IMR-90 (cell line): Measurements from ENCODE around the gene BANP. TPM values are rescaled to one million over a fixed set of nuclear protein-coding genes. Genes with fewer than 3 reads are reported as not detected.

ENCODE experiments used
- ATAC-seq: fragments of 200-7000 bp; cut with Tn5 transposase; 2 replicates; pipeline ENCODE4 v1.9.1; 2020; ENCODE audit warnings: low read depth, mild to moderate bottlenecking, moderate library complexity
- BruUV-seq: library from RNA; stranded (reverse); fragments of 400-500 nt; replicated peaks from 2 replicates; lab custom pipeline; 2021; lab: Mats Ljungman, UMichigan
- CTCF ChIA-PET: fragments of 300-600 bp; formaldehyde crosslinking; extraction: SDS; loops from one replicate; lab custom pipeline; 2021; ENCODE audit warnings: antibody characterized with exemption; lab: Yijun Ruan, JAX
- POLR2A ChIA-PET: fragments of 300-600 bp; sonication (Branson Sonifier 250); formaldehyde crosslinking; loops from one replicate; lab custom pipeline; 2022; ENCODE audit warnings: antibody characterized with exemption; ENCODE audit not compliant: unreplicated experiment; lab: Charles Lee
- DNase-seq: peaks from one replicate; pipeline ENCODE4 v3.0.0; 2013
- H2AFZ ChIP-seq: replicated peaks from 2 replicates; pipeline ENCODE3; 2013; ENCODE audit warnings: low read length, mild to moderate bottlenecking; ENCODE audit not compliant: poor library complexity
- H2AK5ac ChIP-seq: 2 replicates; pipeline ENCODE4 v1.6.1; 2013; ENCODE audit warnings: low read depth, low read length, inconsistent platforms
- H2AK9ac ChIP-seq: replicated peaks from 2 replicates; pipeline ENCODE3; 2013; ENCODE audit warnings: mild to moderate bottlenecking, low read depth, low read length, moderate library complexity; ENCODE audit not compliant: poor library complexity
- H2BK120ac ChIP-seq: 2 replicates; pipeline ENCODE4 v1.6.1; 2013; ENCODE audit warnings: low read depth, low read length, inconsistent platforms
- H2BK15ac ChIP-seq: 3 replicates; pipeline ENCODE4 v1.6.1; 2013; ENCODE audit warnings: low read depth, low read length, inconsistent platforms
- H2BK20ac ChIP-seq: 2 replicates; pipeline ENCODE4 v1.6.1; 2013; ENCODE audit warnings: low read depth, mild to moderate bottlenecking, inconsistent platforms, low read length, moderate library complexity
- H2BK5ac ChIP-seq: 2 replicates; pipeline ENCODE4 v1.6.1; 2013; ENCODE audit warnings: mild to moderate bottlenecking, low read depth, low read length, inconsistent platforms; ENCODE audit not compliant: poor library complexity, severe bottlenecking
- H3K14ac ChIP-seq: replicated peaks from 2 replicates; pipeline ENCODE4 v1.6.1; 2013; ENCODE audit warnings: low read depth, low read length, inconsistent platforms
- H3K18ac ChIP-seq: 2 replicates; pipeline ENCODE4 v1.6.1; 2013; ENCODE audit warnings: low read depth, low read length, control low read depth
- H3K23ac ChIP-seq: 2 replicates; pipeline ENCODE4 v1.6.1; 2013; ENCODE audit warnings: low read depth, low read length, inconsistent platforms
- H3K27ac ChIP-seq: 2 replicates; pipeline ENCODE4 v1.5.1; 2013; ENCODE audit warnings: mild to moderate bottlenecking, control low read depth, low read length; ENCODE audit not compliant: insufficient read depth
- H3K27me3 ChIP-seq: 2 replicates; pipeline ENCODE4 v1.6.1; 2013; ENCODE audit warnings: low read length; ENCODE audit not compliant: control insufficient read depth, insufficient read depth
- H3K36me3 ChIP-seq: 2 replicates; pipeline ENCODE4 v1.6.1; 2013; ENCODE audit warnings: low read length, mixed read lengths; ENCODE audit not compliant: control insufficient read depth, insufficient read depth
- H3K4ac ChIP-seq: 2 replicates; pipeline ENCODE4 v1.6.1; 2013; ENCODE audit warnings: low read depth, low read length, inconsistent platforms
- H3K4me1 ChIP-seq: 2 replicates; pipeline ENCODE4 v1.6.1; 2013; ENCODE audit warnings: low read length, mixed read lengths; ENCODE audit not compliant: control insufficient read depth, insufficient read depth
- H3K4me2 ChIP-seq: 2 replicates; pipeline ENCODE4 v1.6.1; 2013; ENCODE audit warnings: low read depth, mild to moderate bottlenecking, control low read depth, low read length, moderate library complexity
- H3K4me3 ChIP-seq: 2 replicates; pipeline ENCODE4 v1.5.1; 2013; ENCODE audit warnings: low read depth, mild to moderate bottlenecking, control low read depth, low read length, moderate library complexity; ENCODE audit not compliant: insufficient read depth
- H3K56ac ChIP-seq: 2 replicates; pipeline ENCODE4 v1.6.1; 2013; ENCODE audit warnings: low read length, inconsistent platforms; ENCODE audit not compliant: insufficient read depth; ENCODE audit errors: extremely low read depth
- H3K79me1 ChIP-seq, 2 experiments: 2 replicates each; pipeline ENCODE4 v1.6.1; 2013; ENCODE audit warnings: low read length in 2 of 2, inconsistent platforms in 1 of 2, low read depth in 1 of 2
- H3K9ac ChIP-seq: 2 replicates; pipeline ENCODE4 v1.6.1; 2013; ENCODE audit warnings: low read depth, low read length, control low read depth
- H3K9me1 ChIP-seq: 2 replicates; pipeline ENCODE4 v1.6.1; 2013; ENCODE audit warnings: low read length, inconsistent platforms; ENCODE audit not compliant: insufficient read depth
- H3K9me3 ChIP-seq: 2 replicates; pipeline ENCODE4 v1.6.1; 2013; ENCODE audit warnings: low read length; ENCODE audit not compliant: control insufficient read depth, insufficient read depth
- H4K20me1 ChIP-seq: 2 replicates; pipeline ENCODE4 v1.6.1; 2013; ENCODE audit warnings: low read length, inconsistent platforms; ENCODE audit not compliant: insufficient read depth
- H4K5ac ChIP-seq: 2 replicates; pipeline ENCODE4 v1.6.1; 2013; ENCODE audit warnings: mild to moderate bottlenecking, low read depth, low read length, control low read depth
- H4K8ac ChIP-seq, 2 experiments: 2 replicates each; pipeline ENCODE4 v1.6.1; 2013; ENCODE audit warnings: low read depth in 2 of 2, low read length in 2 of 2, control low read depth in 1 of 2, inconsistent platforms in 1 of 2
- H4K91ac ChIP-seq: 2 replicates; pipeline ENCODE4 v1.6.1; 2013; ENCODE audit warnings: low read depth, low read length, inconsistent platforms; ENCODE audit not compliant: insufficient read depth
- BHLHE40 ChIP-seq: fragments of 150-350 bp; IDR thresholded peaks from 2 replicates; pipeline ENCODE4 v1.6.1; 2016; ENCODE audit warnings: mild to moderate bottlenecking, low read depth, low read length
- CEBPB ChIP-seq: IDR thresholded peaks from 2 replicates; pipeline ENCODE4 v1.6.1; 2012; ENCODE audit warnings: low read depth, low read length, improper control_type of control experiment
- CHD1 ChIP-seq: IDR thresholded peaks from 2 replicates; pipeline ENCODE4 v1.6.1; 2012; ENCODE audit warnings: low read depth, low read length, improper control_type of control experiment
- FOS ChIP-seq: fragments of 150-350 bp; IDR thresholded peaks from 2 replicates; pipeline ENCODE4 v1.6.1; 2016; ENCODE audit warnings: low read depth, low read length
- MAZ ChIP-seq: IDR thresholded peaks from 2 replicates; pipeline ENCODE4 v1.6.1; 2012; ENCODE audit warnings: low read depth, mild to moderate bottlenecking, low read length, improper control_type of control experiment, moderate library complexity, borderline replicate concordance
- MXI1 ChIP-seq: IDR thresholded peaks from 2 replicates; pipeline ENCODE4 v1.6.1; 2012; ENCODE audit warnings: low read depth, mild to moderate bottlenecking, low read length, moderate library complexity, borderline replicate concordance
- NFE2L2 ChIP-seq: fragments of 150-350 bp; IDR thresholded peaks from 2 replicates; pipeline ENCODE4 v1.6.1; 2016; ENCODE audit warnings: low read depth, mild to moderate bottlenecking, low read length
- POLR2A ChIP-seq: IDR thresholded peaks from 2 replicates; pipeline ENCODE4 v1.6.1; 2012; ENCODE audit warnings: mild to moderate bottlenecking, low read depth, low read length
- RAD21 ChIP-seq: IDR thresholded peaks from 2 replicates; pipeline ENCODE4 v1.6.1; 2012; ENCODE audit warnings: low read length, improper control_type of control experiment
- RCOR1 ChIP-seq: IDR thresholded peaks from 2 replicates; pipeline ENCODE4 v1.6.1; 2012; ENCODE audit warnings: mild to moderate bottlenecking, low read length, improper control_type of control experiment; ENCODE audit not compliant: insufficient replicate concordance
- RFX5 ChIP-seq: IDR thresholded peaks from 2 replicates; pipeline ENCODE4 v1.8.0; 2012; ENCODE audit warnings: low read depth, mild to moderate bottlenecking, low read length, moderate library complexity
- SMC3 ChIP-seq: fragments of 150-350 bp; IDR thresholded peaks from 2 replicates; pipeline ENCODE4 v1.6.1; 2016; ENCODE audit warnings: low read depth, mild to moderate bottlenecking, antibody characterized with exemption, low read length, moderate library complexity
- USF2 ChIP-seq: fragments of 150-350 bp; IDR thresholded peaks from 2 replicates; pipeline ENCODE4 v1.6.1; 2017; ENCODE audit warnings: mild to moderate bottlenecking, antibody characterized with exemption, low read length, low read depth
- WGBS, 2 experiments: methylation state at CpG; one replicate each; pipeline versions ENCODE4 v1.1.5 to v1.1.7; 2013; ENCODE audit warnings: missing lambda C conversion rate in 2 of 2; ENCODE audit not compliant: insufficient read length in 1 of 2; ENCODE audit errors: extremely low coverage in 2 of 2; 5-methylcytosine and 5-hydroxymethylcytosine counted together
- dilution Hi-C: fragments of 300-500 bp; cut with HindIII; formaldehyde crosslinking; loops from one replicate; pipeline ENCODE4 v1.14.3; 2018; ENCODE audit warnings: low sequenced_read_pairs; ENCODE audit not compliant: unreplicated experiment
- in situ Hi-C: fragments of 300-500 bp; cut with MboI; formaldehyde crosslinking; loops from 3 replicates; pipeline ENCODE4 v1.14.3; 2019; ENCODE audit warnings: low sequenced_read_pairs, inconsistent platforms, mixed read lengths
- intact Hi-C: fragments of 100-400 bp; cut with micrococcal nuclease; formaldehyde crosslinking; loops from 2 replicates; pipeline ENCODE4 v1.10.0; 2022
- polyA plus RNA-seq, 3 experiments: library from polyadenylated mRNA; depleted of rRNA; stranded (reverse); fragments of >200 nt; gene quantifications; 2 replicates each; pipeline ENCODE4 v1.2.3, GENCODE V29; 2012; ENCODE audit warnings: low replicate concordance in 1 of 3
- total RNA-seq: library from RNA; depleted of rRNA; stranded (reverse); fragments of >200 nt; gene quantifications from 2 replicates; pipeline ENCODE4 v1.2.3, GENCODE V29; 2012
- TF ChIP-seq, protein P1 (sequence below): fragments of 150-350 bp; IDR thresholded peaks from 2 replicates; pipeline ENCODE4 v1.6.1; 2016; ENCODE audit warnings: low read depth, mild to moderate bottlenecking, low read length, moderate library complexity, borderline replicate concordance
- TF ChIP-seq, protein P2 (sequence below): conservative IDR thresholded peaks from 2 replicates; pipeline ENCODE4 v1.5.1; 2012; ENCODE audit warnings: mild to moderate bottlenecking, low read depth, low read length, improper control_type of control experiment

BANP gene
- total and polyA plus RNA-seq, 2 of the 4 experiments (the other 2 are of a cell fraction): 17.4 to 17.9 TPM

GRCh38 chr16:88102597-88102996 lies 151.4 kb downstream of the BANP start:
- Histone ChIP-seq H3K56ac (no peak overlapping the region), H3K4me3 (no peak overlapping the region), H3K9ac (no peak overlapping the region), H3K18ac (no peak overlapping the region), H2AK9ac (no peak overlapping the region), H3K79me1 (no peaks in the 10 kb centered on the region), H3K27ac (no peak overlapping the region), H2AFZ (no peak overlapping the region), H3K27me3 (peaks cover 16% of the 10 kb centered on the region), H2BK15ac (no peak overlapping the region), H3K9me3 (peaks cover 3% of the 10 kb centered on the region; the same call in 1 of the 2 replicates), H2BK20ac (no peak overlapping the region), H4K5ac (no peak overlapping the region), H3K4me1 (no peaks in the 10 kb centered on the region; the same call in 1 of the 2 replicates), H2AK5ac (no peak overlapping the region), H3K9me1 (peaks cover 3% of the 10 kb centered on the region; the same call in 1 of the 2 replicates), H3K4me2 (no peak overlapping the region), H2BK5ac (no peak overlapping the region), H3K23ac (no peak overlapping the region), H4K20me1 (no peaks in the 10 kb centered on the region), H3K36me3 (no peaks in the 10 kb centered on the region), H2BK120ac (no peak overlapping the region), H4K8ac (no peak overlapping the region), H3K4ac (no peak overlapping the region), H4K91ac (no peak overlapping the region), H3K14ac (no peak overlapping the region)
- no CpG with 5 or more reads among the region's 17 CpGs for WGBS, 2 experiments
- BruUV-seq: no TSS peak
- in situ Hi-C loops: no loop called here
- no peak for TF ChIP-seq POLR2A
- TF ChIP-seq FOS: no peak
- TF ChIP-seq RCOR1: no peak
- TF ChIP-seq, protein P1, sequence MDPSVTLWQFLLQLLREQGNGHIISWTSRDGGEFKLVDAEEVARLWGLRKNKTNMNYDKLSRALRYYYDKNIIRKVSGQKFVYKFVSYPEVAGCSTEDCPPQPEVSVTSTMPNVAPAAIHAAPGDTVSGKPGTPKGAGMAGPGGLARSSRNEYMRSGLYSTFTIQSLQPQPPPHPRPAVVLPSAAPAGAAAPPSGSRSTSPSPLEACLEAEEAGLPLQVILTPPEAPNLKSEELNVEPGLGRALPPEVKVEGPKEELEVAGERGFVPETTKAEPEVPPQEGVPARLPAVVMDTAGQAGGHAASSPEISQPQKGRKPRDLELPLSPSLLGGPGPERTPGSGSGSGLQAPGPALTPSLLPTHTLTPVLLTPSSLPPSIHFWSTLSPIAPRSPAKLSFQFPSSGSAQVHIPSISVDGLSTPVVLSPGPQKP: no peak
- no peak for TF ChIP-seq BHLHE40
- no peak for TF ChIP-seq MXI1
- no peak for TF ChIP-seq CEBPB
- no peak for TF ChIP-seq MAZ
- TF ChIP-seq, protein P2, sequence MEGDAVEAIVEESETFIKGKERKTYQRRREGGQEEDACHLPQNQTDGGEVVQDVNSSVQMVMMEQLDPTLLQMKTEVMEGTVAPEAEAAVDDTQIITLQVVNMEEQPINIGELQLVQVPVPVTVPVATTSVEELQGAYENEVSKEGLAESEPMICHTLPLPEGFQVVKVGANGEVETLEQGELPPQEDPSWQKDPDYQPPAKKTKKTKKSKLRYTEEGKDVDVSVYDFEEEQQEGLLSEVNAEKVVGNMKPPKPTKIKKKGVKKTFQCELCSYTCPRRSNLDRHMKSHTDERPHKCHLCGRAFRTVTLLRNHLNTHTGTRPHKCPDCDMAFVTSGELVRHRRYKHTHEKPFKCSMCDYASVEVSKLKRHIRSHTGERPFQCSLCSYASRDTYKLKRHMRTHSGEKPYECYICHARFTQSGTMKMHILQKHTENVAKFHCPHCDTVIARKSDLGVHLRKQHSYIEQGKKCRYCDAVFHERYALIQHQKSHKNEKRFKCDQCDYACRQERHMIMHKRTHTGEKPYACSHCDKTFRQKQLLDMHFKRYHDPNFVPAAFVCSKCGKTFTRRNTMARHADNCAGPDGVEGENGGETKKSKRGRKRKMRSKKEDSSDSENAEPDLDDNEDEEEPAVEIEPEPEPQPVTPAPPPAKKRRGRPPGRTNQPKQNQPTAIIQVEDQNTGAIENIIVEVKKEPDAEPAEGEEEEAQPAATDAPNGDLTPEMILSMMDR: no peak
- TF ChIP-seq RAD21: no peak
- no peak for TF ChIP-seq USF2
- no peak for TF ChIP-seq RFX5
- TF ChIP-seq NFE2L2: no peak
- no peak for TF ChIP-seq CHD1
- TF ChIP-seq SMC3: no peak
- no peak for DNase-seq
- ChIA-PET CTCF (no interaction called here), POLR2A (no interaction called here)
- ATAC-seq: no peak
- dilution Hi-C loops: no loop called here
- intact Hi-C loops: no loop called here
